GM20000 (cell line): Measurements from ENCODE around the gene SP110.
"Not testable (repeated sequence)": the region's sequence is repeated elsewhere in the genome, so short reads cannot be mapped to it uniquely, and the experiment has no call there.

Source experiments
- DNase-seq: peaks from one replicate; pipeline ENCODE4 v3.0.0; 2012; ENCODE audit warnings: low spot score
- CTCF ChIP-seq: IDR thresholded peaks from 2 replicates; pipeline ENCODE4 v1.5.1; 2012; ENCODE audit warnings: mild to moderate bottlenecking, control low read depth; ENCODE audit errors: extremely low read depth, missing control alignments

SP110 gene

GRCh38 chr2:230219419-230220331 lies at the start of gene SP110:
SP110 (minus strand) TSS chr2:230219984; CDS start chr2:230216927, 3,057 bp downstream.
- TF ChIP-seq CTCF, result no peak
- peak; percentile 68 for DNase-seq

GRCh38 chr2:230268606-230269243 lies 48.9 kb upstream of the SP110 start:
- no peak for DNase-seq
- TF ChIP-seq CTCF, result no peak

DNA sequence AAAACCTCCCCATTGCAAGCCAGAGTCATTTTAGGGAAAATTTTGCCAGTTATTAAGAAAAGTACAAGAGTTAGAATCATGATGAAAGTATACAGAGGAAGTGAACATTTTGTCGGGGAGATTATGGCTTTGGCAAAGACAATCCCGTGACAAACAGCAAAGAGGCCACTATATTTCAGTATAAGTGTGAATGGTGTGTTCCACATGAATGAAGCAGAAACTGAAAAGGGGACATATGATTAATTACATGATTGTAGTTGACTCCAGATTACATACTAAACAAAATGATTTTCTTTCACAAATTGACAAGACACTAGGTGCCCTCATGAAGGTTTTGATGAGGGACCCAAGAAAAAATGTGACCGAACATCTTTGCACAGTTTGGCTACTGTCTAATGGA lies 47.8 kb upstream of the SP110 start:
- DNase-seq, result peak; percentile 40
- no peak for TF ChIP-seq CTCF

- DNase-seq, result no peak
- TF ChIP-seq CTCF, result no peak
Observed at GRCh38 chr2:230267059-230267458, 47.3 kb upstream of the SP110 start.

DNA sequence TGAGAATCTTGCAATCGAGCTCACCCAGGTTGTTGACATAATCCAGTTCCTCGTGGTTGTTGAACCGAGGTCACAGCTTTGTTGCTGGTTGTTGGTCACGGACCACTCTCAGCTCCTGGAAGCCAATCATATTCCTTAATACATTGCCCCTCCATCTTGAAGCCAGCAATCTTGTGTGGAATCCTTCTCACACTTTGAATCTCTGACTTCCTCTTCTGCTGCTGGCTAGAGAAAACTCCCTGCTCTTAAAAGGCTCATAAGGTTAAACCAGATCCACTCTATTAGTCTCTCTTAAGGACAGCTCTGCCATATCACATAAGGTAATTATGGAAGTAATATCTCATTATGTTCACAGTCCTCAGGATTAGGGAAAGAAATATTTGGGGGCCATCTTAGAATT lies 46.9 kb upstream of the SP110 start:
- DNase-seq, result no peak
- no peak for TF ChIP-seq CTCF

DNA sequence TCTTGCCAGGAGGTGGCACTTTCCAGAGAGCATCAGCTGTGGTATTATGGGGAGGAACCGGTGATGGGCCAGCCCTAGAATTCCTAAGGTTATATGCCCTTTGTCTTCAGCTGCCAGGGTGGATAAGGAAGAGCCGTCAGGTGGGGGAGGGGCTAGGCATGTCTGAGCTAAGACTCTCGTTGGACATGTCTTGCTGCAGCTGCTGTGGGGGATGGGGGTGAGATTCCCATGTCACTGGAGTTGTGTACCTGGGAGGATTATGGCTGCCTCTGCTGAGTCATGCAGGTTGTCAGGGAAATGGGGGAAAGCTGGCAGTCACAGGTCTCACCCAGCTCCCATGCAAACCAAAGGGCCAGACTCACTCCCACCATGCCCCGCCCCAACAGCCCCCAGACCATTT lies 45.2 kb upstream of the SP110 start:
- not testable (repeated sequence) for DNase-seq

DNA sequence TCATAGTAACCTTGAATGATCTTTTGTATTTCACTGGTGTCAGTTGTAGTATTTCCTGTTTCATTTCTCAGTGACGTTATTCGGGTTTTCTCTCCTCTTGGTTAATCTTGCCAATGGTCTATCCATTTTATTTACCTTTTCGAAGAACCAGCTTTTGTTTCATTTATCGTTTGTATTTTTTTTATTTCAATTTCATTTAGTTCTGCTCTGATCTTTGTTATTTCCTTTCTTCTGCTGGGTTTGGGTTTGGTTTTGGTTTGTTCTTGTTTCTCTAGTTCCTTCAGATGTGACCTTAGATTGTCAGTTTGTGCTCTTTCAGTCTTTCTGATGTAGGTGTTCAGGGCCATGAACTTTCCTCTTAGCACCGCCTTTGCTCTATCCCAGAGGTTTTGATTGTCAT lies 42.5 kb upstream of the SP110 start:
- TF ChIP-seq CTCF, result no peak
- no peak for DNase-seq
